ENCODE measurements around the gene POLR2M. TPM values are rescaled to one million over a fixed set of nuclear protein-coding genes. Genes with fewer than 3 reads are reported as not detected.

POLR2M gene
- total RNA-seq, 2 experiments from 2014 or later, result 72.5 to 85.0 TPM

DNA sequence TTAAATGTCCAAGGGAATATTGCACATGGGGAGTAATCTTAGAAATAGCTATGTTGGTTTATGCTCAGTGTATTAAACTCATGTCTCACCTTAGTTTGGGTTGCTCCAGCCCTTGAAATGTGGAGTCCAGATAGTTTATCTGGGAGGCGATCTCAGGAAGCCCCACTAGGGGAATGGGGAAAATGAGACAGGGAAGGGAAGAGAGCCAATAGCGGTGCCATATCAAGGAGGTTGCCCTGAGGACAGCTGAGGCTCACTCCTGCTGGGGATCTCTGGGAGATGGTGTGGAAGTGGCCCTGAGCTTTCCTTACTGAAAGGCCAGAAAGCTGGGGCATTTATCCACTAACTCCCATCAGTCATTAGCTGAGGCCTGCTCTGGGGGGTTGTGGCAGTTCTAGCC, 43.3 kb upstream of the POLR2M start:
- DNase-seq (no peak), ATAC-seq (no peak)
- CTCF ChIA-PET, result interaction anchor here (1.2 to 2.0 kb wide), 2 partner anchors 103 to 201 kb away, joined by 3 to 4 read pairs; no protein-coding TSS in a partner anchor
- Mint-ChIP-seq H3K9me3 (no peaks in the 10 kb centered on the region), H3K4me1 (ENCODE audit: low read depth) (peaks cover 3% of the 10 kb centered on the region), H3K4me3 (no peak overlapping the region), H3K27me3 (peaks cover 15% of the 10 kb centered on the region), H3K36me3 (ENCODE audit: low read depth) (no peaks in the 10 kb centered on the region), H3K27ac (no peak overlapping the region)
- POLR2A ChIA-PET, result no interaction called here
- TF ChIP-seq, protein P1, sequence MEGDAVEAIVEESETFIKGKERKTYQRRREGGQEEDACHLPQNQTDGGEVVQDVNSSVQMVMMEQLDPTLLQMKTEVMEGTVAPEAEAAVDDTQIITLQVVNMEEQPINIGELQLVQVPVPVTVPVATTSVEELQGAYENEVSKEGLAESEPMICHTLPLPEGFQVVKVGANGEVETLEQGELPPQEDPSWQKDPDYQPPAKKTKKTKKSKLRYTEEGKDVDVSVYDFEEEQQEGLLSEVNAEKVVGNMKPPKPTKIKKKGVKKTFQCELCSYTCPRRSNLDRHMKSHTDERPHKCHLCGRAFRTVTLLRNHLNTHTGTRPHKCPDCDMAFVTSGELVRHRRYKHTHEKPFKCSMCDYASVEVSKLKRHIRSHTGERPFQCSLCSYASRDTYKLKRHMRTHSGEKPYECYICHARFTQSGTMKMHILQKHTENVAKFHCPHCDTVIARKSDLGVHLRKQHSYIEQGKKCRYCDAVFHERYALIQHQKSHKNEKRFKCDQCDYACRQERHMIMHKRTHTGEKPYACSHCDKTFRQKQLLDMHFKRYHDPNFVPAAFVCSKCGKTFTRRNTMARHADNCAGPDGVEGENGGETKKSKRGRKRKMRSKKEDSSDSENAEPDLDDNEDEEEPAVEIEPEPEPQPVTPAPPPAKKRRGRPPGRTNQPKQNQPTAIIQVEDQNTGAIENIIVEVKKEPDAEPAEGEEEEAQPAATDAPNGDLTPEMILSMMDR (IDR thresholded peaks at IDR 0.05), result no peak
- intact Hi-C loops (cut with micrococcal nuclease), result no loop called here

DNA sequence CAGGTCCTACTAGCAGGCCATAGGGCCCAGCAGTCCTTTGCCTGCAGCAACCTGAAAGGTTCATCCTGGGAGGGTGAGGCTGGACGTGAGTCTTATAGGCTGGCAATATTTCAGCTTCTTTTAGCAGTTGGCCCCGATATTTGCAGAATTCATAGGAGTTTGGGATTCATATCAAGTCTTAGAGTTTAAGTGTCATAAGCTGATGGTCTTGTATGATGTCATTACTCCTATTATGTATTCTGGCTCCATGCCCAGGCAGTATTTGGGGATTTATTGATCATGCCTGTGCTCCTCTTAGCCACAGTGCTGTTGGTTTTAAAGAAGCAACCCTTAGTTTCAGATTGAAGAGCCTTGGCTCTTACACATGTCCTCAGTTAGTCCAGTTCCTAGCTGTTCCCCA, 41.3 kb upstream of the POLR2M start:
- intact Hi-C loops (cut with micrococcal nuclease), result no loop called here
- no peak overlapping the region for H3K4me3 Mint-ChIP-seq
- ATAC-seq (no peak), DNase-seq (no peak)
- no peaks in the 10 kb centered on the region for H3K9me3 Mint-ChIP-seq
- H3K4me1 Mint-ChIP-seq (ENCODE audit: low read depth), result peaks cover 3% of the 10 kb centered on the region
- H3K36me3 Mint-ChIP-seq (ENCODE audit: low read depth), result no peaks in the 10 kb centered on the region
- CTCF ChIA-PET, result interaction anchor here (0.7 to 1.2 kb wide), 2 partner anchors 24 to 406 kb away, joined by 3 read pairs; no protein-coding TSS in a partner anchor
- peaks cover 8% of the 10 kb centered on the region for H3K27me3 Mint-ChIP-seq
- TF ChIP-seq, protein P1 (IDR thresholded peaks at IDR 0.05), result no peak
- H3K27ac Mint-ChIP-seq, result no peak overlapping the region
- POLR2A ChIA-PET, result no interaction called here

DNA sequence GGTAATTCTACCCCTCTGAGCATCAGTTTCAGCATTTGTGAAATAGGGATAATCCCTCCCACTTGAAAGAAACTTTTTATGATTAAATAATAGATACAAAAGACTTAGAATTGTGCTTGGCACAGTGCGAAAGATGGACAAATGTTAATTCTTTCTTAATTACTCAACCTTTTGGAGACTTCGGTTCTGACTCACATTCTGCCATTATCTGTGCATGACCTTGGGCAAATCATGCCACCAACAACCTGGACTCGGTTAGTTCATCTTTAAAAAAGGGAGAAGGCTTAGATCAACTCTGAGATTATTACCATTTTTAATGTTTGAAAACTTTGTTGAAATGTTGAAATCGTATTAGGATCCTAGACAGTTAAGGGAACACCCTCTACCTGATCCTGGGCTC, 40.6 kb upstream of the POLR2M start:
- peaks cover 6% of the 10 kb centered on the region for H3K27me3 Mint-ChIP-seq
- no peaks in the 10 kb centered on the region for H3K9me3 Mint-ChIP-seq
- TF ChIP-seq, protein P1 (IDR thresholded peaks at IDR 0.05), result no peak
- DNase-seq (no peak), ATAC-seq (no peak)
- H3K4me1 Mint-ChIP-seq (ENCODE audit: low read depth), result peaks cover 3% of the 10 kb centered on the region
- intact Hi-C loops (cut with micrococcal nuclease), result no loop called here
- H3K4me3 Mint-ChIP-seq, result no peak overlapping the region
- POLR2A ChIA-PET, result no interaction called here
- no peaks in the 10 kb centered on the region for H3K36me3 Mint-ChIP-seq (ENCODE audit: low read depth)
- CTCF ChIA-PET, result interaction anchor here (1.2 kb wide), 1 partner anchor 405 kb away, joined by 3 read pairs; no protein-coding TSS in a partner anchor
- no peak overlapping the region for H3K27ac Mint-ChIP-seq

DNA sequence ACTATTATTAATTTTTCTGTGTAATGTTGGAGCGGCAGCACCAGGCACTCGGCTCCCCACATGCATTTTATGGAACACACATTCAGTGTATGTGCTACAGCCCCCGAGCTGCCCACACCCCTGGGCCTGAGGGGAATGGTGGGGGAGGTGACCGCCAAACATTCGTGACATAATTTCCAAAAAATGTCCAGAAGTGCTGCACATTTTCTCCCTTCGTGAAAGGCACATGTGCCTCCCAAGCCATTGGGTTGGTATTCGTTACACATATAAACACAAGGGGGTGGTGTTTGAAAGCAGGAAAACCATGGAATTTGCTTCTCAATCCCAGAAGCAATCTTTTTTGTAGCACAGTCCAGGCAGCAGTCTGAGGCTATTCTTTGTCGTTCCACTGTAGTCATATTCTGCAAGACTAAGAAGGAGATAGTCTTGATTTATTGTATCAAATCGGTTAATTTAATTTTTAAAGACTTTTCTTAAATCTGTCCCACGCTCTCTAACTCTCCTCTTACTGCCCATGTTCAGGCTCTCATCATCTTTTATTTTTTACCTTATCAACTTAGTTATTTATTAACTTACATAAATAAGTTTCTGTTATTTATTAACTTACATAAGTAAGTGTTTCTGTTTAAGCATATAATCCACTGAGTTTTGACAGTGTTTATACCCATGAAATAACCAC, 39.2 kb upstream of the POLR2M start:
- TF ChIP-seq, protein P1 (IDR thresholded peaks at IDR 0.05), result no peak
- no peaks in the 10 kb centered on the region for H3K36me3 Mint-ChIP-seq (ENCODE audit: low read depth)
- ChIA-PET CTCF (interaction anchor here (1.0 to 1.4 kb wide), 2 partner anchors 65 to 194 kb away, joined by 4 read pairs; no protein-coding TSS in a partner anchor), POLR2A (interaction anchor here (1.0 kb wide), 1 partner anchor 31 kb away, joined by 3 read pairs; no protein-coding TSS in a partner anchor)
- ATAC-seq, result no peak
- peaks cover 3% of the 10 kb centered on the region for H3K4me1 Mint-ChIP-seq (ENCODE audit: low read depth)
- peaks cover 11% of the 10 kb centered on the region for H3K27me3 Mint-ChIP-seq
- DNase-seq, result no peak
- intact Hi-C loops (cut with micrococcal nuclease), result no loop called here
- no peaks in the 10 kb centered on the region for H3K9me3 Mint-ChIP-seq
- H3K4me3 Mint-ChIP-seq, result no peak overlapping the region
- no peak overlapping the region for H3K27ac Mint-ChIP-seq

DNA sequence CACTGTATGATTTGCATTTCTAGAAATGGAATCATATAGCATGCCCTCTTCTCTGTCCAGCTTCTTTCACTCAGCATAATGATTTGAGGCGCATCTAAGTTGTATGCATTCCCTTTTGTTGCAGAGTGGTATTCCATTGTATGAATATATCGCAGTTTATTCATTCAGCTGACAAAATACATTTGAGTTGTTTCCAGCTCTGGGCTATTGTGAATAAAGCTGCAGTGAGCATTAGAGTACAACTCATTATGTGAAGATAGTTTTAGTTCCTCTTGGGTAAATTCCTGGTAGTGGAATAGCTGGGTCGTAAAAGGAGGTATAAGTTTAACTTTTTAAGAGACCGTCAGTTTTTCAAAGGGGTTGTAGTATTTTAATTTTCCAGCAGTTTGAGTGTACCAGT, 38.5 kb upstream of the POLR2M start:
- ATAC-seq, result no peak
- H3K9me3 Mint-ChIP-seq, result no peaks in the 10 kb centered on the region
- peaks cover 14% of the 10 kb centered on the region for H3K27me3 Mint-ChIP-seq
- peaks cover 3% of the 10 kb centered on the region for H3K4me1 Mint-ChIP-seq (ENCODE audit: low read depth)
- CTCF ChIA-PET, result interaction anchor here (0.7 to 1.4 kb wide), 3 partner anchors 64 to 193 kb away, joined by 3 to 4 read pairs (median 4); no protein-coding TSS in a partner anchor
- H3K27ac Mint-ChIP-seq, result no peak overlapping the region
- intact Hi-C loops (cut with micrococcal nuclease), result no loop called here
- H3K4me3 Mint-ChIP-seq, result no peak overlapping the region
- H3K36me3 Mint-ChIP-seq (ENCODE audit: low read depth), result no peaks in the 10 kb centered on the region
- TF ChIP-seq, protein P1 (IDR thresholded peaks at IDR 0.05), result no peak
- POLR2A ChIA-PET, result no interaction called here
- no peak for DNase-seq

All from activated CD8-positive, alpha-beta T cell treated with anti-CD3 and anti-CD28 coated beads for 36 hours (primary cell).